OCI-LY1 (cell line): ENCODE results near the gene TARS2.

Experiments
- H2AFZ ChIP-seq: fragments of 200-600 bp; sonication (generic), shearing (Covaris generic); 2 replicates; pipeline ENCODE4 v1.6.0; 2014; ENCODE audit warnings: antibody characterized with exemption, mild to moderate bottlenecking, low read length
- H3F3A ChIP-seq: fragments of 200-600 bp; sonication (generic), shearing (Covaris generic); 2 replicates; pipeline ENCODE4 v1.6.0; 2014; ENCODE audit warnings: mild to moderate bottlenecking, antibody characterized with exemption, low read length, moderate library complexity; ENCODE audit not compliant: insufficient read depth
- H3K27ac ChIP-seq: fragments of 200-600 bp; sonication (generic); 2 replicates; pipeline ENCODE4 v1.5.1; 2014; ENCODE audit warnings: low read length, mixed run types, mild to moderate bottlenecking, low read depth; ENCODE audit not compliant: poor library complexity, severe bottlenecking
- H3K27me3 ChIP-seq: fragments of 200-600 bp; sonication (generic); 2 replicates; pipeline ENCODE4 v1.6.0; 2014; ENCODE audit warnings: antibody characterized with exemption, mild to moderate bottlenecking, low read length, moderate library complexity; ENCODE audit not compliant: insufficient read depth
- H3K36me3 ChIP-seq: fragments of 200-600 bp; sonication (generic); 2 replicates; pipeline ENCODE4 v1.6.1; 2014; ENCODE audit warnings: mild to moderate bottlenecking, antibody characterized with exemption, low read length, moderate library complexity, mixed read lengths; ENCODE audit not compliant: insufficient read depth
- H3K4me1 ChIP-seq: fragments of 200-600 bp; sonication (generic); 2 replicates; pipeline ENCODE4 v1.5.1; 2014; ENCODE audit warnings: mild to moderate bottlenecking, low read length, moderate library complexity; ENCODE audit not compliant: insufficient read depth, severe bottlenecking
- H3K4me2 ChIP-seq: fragments of 200-600 bp; sonication (generic), shearing (Covaris generic); 2 replicates; pipeline ENCODE4 v1.6.1; 2014; ENCODE audit warnings: low read length
- H3K4me3 ChIP-seq: fragments of 200-600 bp; sonication (generic); 2 replicates; pipeline ENCODE4 v1.5.1; 2014; ENCODE audit warnings: low read length, low read depth, mild to moderate bottlenecking, mixed read lengths; ENCODE audit not compliant: poor library complexity, severe bottlenecking
- H3K79me2 ChIP-seq: fragments of 200-600 bp; shearing (Covaris generic); 2 replicates; pipeline ENCODE4 v1.6.1; 2016; ENCODE audit warnings: mixed run types, low read length, mixed read lengths; ENCODE audit not compliant: insufficient read depth
- H3K9ac ChIP-seq: fragments of 200-600 bp; sonication (generic), shearing (Covaris generic); 2 replicates; pipeline ENCODE4 v1.6.1; 2014; ENCODE audit warnings: mild to moderate bottlenecking, low read length, mixed read lengths
- H3K9me2 ChIP-seq: fragments of 200-600 bp; sonication (generic), shearing (Covaris generic); 2 replicates; pipeline ENCODE4 v1.6.1; 2014; ENCODE audit warnings: low read depth, mild to moderate bottlenecking, low read length, mixed read lengths
- H3K9me3 ChIP-seq: fragments of 200-600 bp; shearing (Covaris generic); 2 replicates; pipeline ENCODE4 v1.6.1; 2014; ENCODE audit warnings: low read length, mixed read lengths
- H4K20me1 ChIP-seq: fragments of 200-600 bp; sonication (generic), shearing (Covaris generic); 2 replicates; pipeline ENCODE4 v1.6.0; 2016; ENCODE audit warnings: mild to moderate bottlenecking, low read length; ENCODE audit not compliant: insufficient read depth
- EZH2 ChIP-seq: fragments of 200-600 bp; sonication (generic), shearing (Covaris generic); IDR thresholded peaks from 2 replicates; pipeline ENCODE4 v1.8.0; 2017; ENCODE audit warnings: borderline replicate concordance, mixed run types, mild to moderate bottlenecking, antibody characterized with exemption, low read length, moderate library complexity, mixed read lengths
- TF ChIP-seq, protein P1 (sequence below): fragments of 200-600 bp; sonication (generic), shearing (Covaris generic); IDR thresholded peaks from 2 replicates; pipeline ENCODE4 v1.5.1; 2017; ENCODE audit warnings: mild to moderate bottlenecking, antibody characterized with exemption, low read length, moderate library complexity, mixed read lengths

Gene TARS2

DNA sequence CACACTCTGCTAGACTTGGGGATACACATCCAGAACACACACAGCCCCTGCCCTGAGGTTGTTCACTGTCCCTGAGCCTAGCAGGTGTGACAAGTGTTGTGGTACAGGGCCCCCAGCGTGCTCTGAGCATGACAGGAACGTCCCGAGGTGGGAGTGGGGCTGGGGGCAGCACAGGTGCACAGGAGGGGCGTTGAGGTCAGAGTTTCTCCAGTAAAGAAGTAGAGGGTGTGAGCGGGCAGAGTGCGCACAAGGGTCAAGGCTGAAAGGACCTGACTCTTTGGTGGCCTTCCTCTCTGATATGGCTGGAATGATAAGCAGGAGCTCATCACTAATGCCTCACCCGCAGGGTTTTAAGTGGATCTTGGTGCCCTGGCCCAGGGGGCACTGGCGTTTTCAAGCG is 27.0 kb downstream of the TARS2 start:
- H3K4me1 ChIP-seq: peaks cover 18% of the 10 kb centered on the region
- H3K36me3 ChIP-seq: no peaks in the 10 kb centered on the region; the same call in 1 of the 2 replicates
- no peak overlapping the region for H3K4me3 ChIP-seq
- no peaks in the 10 kb centered on the region for H3K9me2 ChIP-seq
- no peaks in the 10 kb centered on the region for H3K27me3 ChIP-seq
- TF ChIP-seq, protein P1, sequence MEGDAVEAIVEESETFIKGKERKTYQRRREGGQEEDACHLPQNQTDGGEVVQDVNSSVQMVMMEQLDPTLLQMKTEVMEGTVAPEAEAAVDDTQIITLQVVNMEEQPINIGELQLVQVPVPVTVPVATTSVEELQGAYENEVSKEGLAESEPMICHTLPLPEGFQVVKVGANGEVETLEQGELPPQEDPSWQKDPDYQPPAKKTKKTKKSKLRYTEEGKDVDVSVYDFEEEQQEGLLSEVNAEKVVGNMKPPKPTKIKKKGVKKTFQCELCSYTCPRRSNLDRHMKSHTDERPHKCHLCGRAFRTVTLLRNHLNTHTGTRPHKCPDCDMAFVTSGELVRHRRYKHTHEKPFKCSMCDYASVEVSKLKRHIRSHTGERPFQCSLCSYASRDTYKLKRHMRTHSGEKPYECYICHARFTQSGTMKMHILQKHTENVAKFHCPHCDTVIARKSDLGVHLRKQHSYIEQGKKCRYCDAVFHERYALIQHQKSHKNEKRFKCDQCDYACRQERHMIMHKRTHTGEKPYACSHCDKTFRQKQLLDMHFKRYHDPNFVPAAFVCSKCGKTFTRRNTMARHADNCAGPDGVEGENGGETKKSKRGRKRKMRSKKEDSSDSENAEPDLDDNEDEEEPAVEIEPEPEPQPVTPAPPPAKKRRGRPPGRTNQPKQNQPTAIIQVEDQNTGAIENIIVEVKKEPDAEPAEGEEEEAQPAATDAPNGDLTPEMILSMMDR: no peak
- no peak for TF ChIP-seq EZH2
- H3K79me2 ChIP-seq: no peaks in the 10 kb centered on the region
- 0 out of 2 replicates have a peak overlapping the region, but pooled peaks have one; percentile 77 for H3K4me2 ChIP-seq
- no peak overlapping the region for H2AFZ ChIP-seq
- no peaks in the 10 kb centered on the region for H4K20me1 ChIP-seq
- H3K9ac ChIP-seq: no peak overlapping the region
- H3F3A ChIP-seq: no peaks in the 10 kb centered on the region
- H3K27ac ChIP-seq: no peak overlapping the region
- no peaks in the 10 kb centered on the region for H3K9me3 ChIP-seq

DNA sequence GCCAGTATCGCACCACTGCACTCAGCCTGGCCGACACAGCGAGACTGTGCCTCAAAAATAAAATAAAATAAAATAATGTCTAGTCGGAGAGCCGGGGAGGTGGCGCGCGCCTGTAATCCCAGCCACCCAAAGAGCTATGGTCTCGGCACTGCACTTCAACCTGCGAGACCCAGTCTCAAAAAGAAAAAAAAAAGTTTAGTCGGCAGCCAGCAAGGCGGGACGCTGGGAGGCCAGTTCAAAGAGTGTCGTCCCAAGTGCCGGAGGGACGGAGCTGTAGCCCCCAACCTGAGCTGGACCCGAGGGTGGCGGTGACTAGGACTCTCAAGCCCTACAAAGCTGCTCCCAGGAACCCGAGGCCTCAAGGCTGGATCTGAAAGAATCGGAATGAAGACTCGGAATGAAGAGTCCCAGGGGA is 27.7 kb downstream of the TARS2 start:
- Histone ChIP-seq H3K27me3 (no peaks in the 10 kb centered on the region), H3K4me2 (peak overlapping the region; percentile 77), H3K9me3 (no peaks in the 10 kb centered on the region), H2AFZ (peak overlapping the region; percentile 11; the same call in 1 of the 2 replicates), H3F3A (no peaks in the 10 kb centered on the region), H3K9me2 (no peaks in the 10 kb centered on the region), H4K20me1 (no peaks in the 10 kb centered on the region), H3K4me1 (peaks cover 18% of the 10 kb centered on the region), H3K9ac (peak overlapping the region; percentile 56), H3K36me3 (no peaks in the 10 kb centered on the region; the same call in 1 of the 2 replicates), H3K4me3 (peak overlapping the region; percentile 65), H3K27ac (no peak overlapping the region), H3K79me2 (no peaks in the 10 kb centered on the region)
- TF ChIP-seq EZH2: no peak
- TF ChIP-seq, protein P1: no peak

DNA sequence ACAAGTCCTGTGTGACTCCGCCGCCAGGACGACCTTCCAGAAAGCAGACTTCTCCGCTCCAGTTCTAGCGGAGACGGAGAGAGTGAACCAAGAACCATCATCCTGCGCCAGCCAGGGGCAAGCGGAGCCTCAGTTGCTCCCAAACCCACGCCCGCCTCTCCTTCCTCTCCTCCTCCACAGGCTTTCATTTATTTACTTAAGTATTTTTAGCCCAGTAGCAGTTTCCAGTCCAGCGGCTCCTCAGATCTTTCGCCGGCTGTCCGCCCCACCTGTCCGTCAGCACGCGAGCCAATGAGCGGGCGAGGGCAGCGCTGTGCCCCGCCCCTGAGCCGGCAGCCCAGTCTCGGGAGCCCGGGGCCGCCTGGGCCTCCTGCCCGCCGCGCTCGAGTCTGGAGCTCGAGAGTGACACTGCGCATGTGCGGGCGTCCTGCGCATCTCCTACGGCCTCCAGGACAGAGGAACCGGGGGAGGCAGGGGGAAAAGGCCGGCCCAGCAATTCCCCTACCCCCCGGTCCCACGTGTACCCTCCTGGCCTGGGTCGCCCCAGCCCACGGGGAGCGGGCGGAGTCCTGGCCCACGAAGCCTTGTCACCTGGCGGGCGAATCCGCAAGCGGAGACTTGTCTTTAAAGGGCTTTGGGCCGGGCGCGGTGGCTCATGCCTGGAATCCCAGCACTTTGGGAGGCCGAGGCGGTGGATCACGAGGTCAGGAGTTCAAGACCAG is 28.3 kb downstream of the TARS2 start, which contains the start of gene FALEC:
Gene FALEC (plus strand): TSS at position 425 of the 722 bp plus-strand sequence.
- no peak for TF ChIP-seq EZH2
- TF ChIP-seq, protein P1: no peak
- no peaks in the 10 kb centered on the region; the same call in 1 of the 2 replicates for H3K36me3 ChIP-seq
- H2AFZ ChIP-seq: peak within 1 kb of the TSS; percentile 11; the same call in 1 of the 2 replicates
- peaks cover 18% of the 10 kb centered on the region for H3K4me1 ChIP-seq
- no peaks in the 10 kb centered on the region for H4K20me1 ChIP-seq
- H3K9me3 ChIP-seq: no peaks in the 10 kb centered on the region
- no peaks in the 10 kb centered on the region for H3F3A ChIP-seq
- no peaks in the 10 kb centered on the region for H3K27me3 ChIP-seq
- H3K4me3 ChIP-seq: peak within 1 kb of the TSS; percentile 65
- peak within 1 kb of the TSS; percentile 56 for H3K9ac ChIP-seq
- H3K9me2 ChIP-seq: no peaks in the 10 kb centered on the region
- H3K4me2 ChIP-seq: peak within 1 kb of the TSS; percentile 77
- no peaks in the 10 kb centered on the region for H3K79me2 ChIP-seq
- H3K27ac ChIP-seq: no peak within 1 kb of the TSS
